GM19193 (cell line): ENCODE measurements around the gene PPIL1.

Experiments
- POLR2A ChIP-seq: IDR thresholded peaks from 4 replicates; pipeline ENCODE4 v1.6.1; 2011; ENCODE audit not compliant: insufficient read depth, insufficient read length; ENCODE audit errors: extremely low read depth

Gene PPIL1

DNA sequence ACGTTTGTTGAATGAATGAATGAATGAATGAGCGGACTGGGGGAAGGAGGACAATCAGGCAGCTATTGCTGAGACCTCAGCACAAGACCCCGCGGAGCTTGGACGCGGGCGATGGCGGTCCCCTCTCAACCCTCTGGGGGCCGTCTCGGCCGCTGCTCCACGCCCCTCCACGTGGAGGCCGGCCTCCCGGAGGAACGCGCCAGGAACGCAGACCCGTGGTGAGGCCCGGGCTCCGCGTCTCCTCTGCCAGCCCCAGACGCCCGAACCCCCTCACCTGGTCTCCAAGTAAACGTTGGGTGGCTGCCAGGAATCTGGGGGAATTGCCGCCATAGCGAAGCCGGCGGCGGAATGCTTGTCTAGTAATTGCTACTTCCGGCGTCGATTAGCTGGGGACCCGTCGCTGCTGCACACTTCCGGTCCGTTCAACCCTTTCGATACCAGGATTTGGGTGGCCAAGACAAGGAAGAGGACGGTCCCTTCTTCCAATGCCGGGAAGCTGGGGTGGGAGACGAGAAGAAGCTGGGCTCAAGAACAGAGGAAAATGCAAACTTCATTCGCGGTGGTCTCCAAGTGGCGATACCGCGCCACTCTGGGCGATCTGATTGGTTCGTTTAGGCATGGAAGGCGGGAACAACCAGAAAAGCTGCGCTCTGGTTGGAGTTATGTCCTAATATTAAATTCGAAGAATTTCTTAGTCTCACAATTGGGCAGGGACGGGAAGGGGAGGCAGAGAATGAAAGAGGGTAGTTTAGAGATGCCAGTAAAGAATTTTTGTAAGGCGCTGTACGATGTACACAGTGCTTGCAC is at the start of gene PPIL1:
TSS of gene PPIL1 (minus strand) at position 361 of the 807 bp plus-strand sequence. CDS start at position 330, 31 bp downstream.
- peak; percentile 76 for TF ChIP-seq POLR2A

DNA sequence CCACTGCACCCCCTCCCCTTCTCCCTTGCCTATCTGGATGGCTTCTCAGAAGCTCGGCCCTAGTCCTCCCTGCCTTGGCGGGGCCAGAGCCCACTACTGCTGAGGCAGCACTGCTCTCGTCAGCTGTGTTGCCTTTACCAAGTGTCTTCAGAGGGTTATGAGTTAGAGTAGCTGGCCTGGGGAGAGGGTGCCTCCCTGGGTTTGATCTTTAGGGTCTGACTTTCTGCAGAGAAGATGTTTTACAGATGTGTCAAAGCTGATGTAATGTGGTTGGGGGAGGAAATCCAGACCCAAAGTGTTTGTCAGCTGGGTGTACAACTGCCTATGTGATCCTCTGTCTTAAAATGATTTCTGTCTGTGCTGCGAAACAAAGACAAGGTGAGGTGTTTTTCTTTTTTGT is 49.5 kb upstream of the PPIL1 start:
- TF ChIP-seq POLR2A: no peak

DNA sequence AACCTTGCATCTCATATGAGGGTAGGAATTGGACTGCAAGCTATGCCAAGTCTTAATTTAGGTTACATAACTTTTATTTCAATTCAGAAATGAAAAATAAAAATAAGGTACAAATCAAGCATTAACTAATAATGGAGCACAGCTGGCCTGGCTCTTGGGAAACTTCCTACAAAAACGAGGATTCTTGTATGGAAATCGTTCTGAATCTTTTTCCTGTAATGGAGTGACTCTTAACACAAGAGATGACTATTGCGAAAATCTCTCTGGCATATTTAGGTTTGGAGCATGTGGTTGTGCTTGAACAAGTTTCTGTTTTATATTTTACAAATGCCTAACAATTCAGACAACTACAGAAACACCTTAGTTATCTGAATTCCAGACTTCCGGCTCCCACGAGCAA is 45.9 kb upstream of the PPIL1 start:
- no peak for TF ChIP-seq POLR2A

DNA sequence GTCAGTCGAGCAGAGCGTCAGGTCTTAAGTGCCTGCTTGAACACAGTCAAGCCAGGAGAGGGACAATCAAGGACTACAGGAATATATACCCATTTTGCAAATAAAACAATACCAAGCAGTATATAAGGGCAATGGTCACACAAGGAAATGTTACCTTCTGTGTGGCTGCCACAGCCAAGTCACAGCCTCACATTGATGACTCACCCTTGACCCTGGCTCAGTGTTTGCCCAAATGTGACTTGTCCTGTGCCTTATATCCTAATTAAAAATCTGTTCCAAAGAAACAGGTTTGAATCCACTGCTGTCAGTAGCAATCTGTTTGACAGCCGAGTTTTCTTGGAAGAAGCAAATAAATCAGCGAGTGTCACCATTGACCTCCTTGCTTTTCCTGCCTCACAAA is 45.4 kb upstream of the PPIL1 start:
- TF ChIP-seq POLR2A: no peak

DNA sequence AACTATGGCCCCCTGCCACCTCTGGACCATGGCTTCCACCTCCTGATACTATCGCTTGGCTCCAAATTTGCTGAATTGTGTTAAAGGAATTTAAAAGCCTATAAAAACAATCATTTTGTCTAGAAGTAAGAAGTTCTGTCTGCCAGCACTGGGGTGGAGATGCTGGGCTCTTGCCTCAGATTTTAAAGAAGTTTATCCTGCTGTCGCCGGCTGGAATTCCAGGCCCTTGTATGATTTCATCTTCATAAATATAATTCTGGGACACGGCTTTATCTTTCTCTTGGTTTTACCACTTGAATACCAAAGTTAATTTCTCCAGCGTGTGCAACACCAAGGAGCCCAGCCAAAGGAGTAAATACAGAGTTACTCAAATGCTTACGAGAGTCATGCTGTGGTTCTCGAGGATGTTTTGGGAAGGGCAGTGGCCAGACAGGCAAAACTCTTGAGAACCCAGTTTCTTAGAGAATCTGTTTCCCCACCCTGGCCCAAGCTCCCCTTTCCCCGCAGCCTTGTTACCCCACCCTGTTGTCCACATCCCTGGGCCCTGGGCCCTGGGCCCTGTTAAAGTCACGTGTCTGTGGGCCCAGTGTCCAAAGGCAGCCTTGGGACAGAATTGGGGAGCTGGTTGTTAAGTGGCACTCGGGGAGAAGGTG is 43.1 kb upstream of the PPIL1 start:
- no peak for TF ChIP-seq POLR2A

DNA sequence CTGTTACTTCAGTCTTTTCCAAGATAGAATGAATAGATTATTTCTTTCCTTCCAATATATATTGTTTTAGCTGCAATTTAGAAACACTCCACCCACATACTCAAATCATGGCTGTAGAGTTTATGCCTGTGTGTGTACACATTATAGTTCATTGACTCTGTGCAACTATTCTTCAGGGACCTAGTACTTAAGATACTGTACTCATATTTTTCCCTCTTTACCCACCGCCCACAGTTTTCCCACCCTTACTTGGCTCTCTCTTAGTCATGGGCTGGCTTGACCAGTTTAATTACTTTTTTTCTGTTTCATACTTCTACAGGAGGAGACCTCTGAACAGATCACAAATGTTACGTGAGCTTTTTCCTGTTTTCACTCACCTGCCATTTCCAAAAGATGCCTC is 41.5 kb upstream of the PPIL1 start:
- TF ChIP-seq POLR2A: no peak

DNA sequence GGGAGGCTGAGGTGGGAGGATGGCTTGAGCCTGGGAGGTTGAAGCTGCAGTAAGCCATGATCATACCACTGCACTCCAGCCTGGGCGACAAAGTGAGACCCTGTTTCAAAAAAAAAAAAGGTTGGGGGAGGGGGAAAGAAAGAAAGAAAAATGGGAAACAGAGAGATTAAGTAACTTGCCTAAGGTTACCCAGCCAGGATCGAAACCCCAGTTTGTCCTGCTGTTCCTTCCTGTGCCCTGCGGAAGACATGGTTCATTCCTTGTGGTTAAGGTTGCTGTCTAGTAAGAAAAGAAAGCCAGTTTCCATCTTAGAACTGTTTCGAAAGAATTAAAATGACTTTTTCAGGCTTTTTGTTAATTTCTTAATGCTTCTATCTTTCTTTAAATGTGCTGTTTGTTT is 41.0 kb upstream of the PPIL1 start:
- TF ChIP-seq POLR2A: no peak

DNA sequence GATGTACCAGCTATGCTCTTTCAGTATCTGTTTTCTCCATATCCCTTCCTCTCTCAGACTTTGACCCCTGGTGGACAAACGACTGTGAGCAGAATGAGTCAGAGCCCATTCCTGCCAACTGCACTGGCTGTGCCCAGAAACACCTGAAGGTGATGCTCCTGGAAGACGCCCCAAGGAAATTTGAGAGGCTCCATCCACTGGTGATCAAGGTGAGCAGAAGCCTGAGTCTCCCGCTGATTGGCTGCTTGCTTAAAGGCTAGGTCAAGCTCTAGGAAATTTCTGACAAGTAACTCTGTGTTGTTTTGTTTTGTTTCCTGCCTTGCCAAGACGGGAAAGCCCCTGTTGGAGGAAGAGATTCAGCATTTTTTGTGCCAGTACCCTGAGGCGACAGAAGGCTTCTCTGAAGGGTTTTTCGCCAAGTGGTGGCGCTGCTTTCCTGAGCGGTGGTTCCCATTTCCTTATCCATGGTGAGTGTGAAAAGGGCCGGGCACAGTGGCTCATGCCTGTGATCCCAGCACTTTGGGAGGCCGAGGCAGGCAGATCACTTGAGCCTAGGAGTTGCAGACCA is 39.7 kb upstream of the PPIL1 start:
- TF ChIP-seq POLR2A: no peak

DNA sequence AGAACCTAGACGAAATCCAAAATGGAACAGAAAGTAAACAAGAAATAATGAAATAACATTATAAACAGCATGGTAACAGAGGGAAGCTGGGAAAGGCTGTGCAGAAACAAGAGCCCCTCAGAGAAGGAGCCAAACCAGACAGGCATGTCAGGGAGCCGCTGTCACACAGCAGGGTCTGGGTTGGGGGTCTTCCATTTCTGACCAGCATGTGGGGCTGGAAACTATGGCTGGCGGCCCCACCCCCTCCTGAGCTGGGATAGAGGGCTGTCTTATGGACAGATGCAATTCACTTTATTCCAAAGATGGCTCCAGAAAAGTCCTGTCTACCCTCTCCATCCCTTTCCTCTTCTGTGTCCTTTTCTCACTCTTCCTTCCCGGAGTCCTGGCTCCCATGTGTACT is 38.5 kb upstream of the PPIL1 start:
- no peak for TF ChIP-seq POLR2A

DNA sequence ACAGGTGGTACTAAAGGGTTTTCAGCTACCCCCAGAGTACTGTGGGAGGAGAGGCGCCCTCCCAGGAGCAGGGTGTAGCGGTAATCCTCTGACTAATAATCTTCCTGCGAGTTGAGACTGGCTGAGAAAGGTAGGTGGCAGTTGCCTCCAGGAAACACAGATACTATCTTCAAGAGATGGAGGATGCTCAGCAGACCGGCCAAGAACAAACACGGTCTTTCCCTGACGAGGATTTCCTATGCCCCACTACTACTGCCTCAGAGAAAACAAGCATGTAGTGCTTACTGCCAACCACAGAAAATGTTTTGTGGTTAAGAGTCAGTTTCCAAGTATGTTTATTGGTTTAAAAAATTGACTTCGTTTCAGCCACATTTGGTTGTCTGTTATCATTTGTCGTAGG is 38.0 kb upstream of the PPIL1 start:
- TF ChIP-seq POLR2A: no peak

DNA sequence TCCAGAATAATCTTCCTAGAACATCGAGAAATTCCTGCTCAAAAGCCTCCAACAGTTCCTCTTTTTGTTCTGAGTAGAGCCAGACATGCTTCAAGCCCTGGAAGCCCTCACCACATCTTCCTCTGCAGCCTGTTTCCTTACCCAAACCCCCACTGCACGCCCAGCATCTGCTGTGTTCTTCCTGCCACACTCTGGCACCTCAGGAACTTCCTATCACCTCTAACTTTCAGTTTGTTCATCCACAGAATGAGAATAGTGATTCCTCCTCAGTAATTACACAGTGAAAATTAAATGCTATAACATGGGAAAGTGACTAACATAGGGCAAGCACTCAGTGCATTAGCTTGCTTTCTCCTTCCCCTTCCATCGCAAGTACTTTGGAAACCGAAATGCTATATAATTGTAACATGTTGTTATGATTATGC is 37.4 kb upstream of the PPIL1 start:
- no peak for TF ChIP-seq POLR2A

DNA sequence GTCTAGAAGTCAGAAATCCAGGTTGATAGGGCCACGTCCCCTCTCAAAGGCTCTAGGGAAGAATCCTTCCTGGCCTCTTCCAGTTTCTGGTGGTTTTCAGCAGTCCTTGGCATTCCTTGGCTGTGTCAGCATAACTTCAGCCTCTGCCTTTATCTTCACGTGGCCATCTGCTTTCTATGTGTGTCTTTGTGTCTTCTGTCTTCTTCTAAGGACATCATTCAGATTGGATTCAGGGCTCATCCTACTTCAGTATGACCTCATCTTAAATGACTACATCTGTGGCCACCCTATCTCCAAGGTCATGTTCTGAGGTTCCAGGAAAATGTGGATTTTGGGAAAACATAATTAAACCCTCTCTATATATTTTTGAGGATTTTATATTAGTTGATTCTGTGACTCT is 34.1 kb upstream of the PPIL1 start:
- TF ChIP-seq POLR2A: no peak

DNA sequence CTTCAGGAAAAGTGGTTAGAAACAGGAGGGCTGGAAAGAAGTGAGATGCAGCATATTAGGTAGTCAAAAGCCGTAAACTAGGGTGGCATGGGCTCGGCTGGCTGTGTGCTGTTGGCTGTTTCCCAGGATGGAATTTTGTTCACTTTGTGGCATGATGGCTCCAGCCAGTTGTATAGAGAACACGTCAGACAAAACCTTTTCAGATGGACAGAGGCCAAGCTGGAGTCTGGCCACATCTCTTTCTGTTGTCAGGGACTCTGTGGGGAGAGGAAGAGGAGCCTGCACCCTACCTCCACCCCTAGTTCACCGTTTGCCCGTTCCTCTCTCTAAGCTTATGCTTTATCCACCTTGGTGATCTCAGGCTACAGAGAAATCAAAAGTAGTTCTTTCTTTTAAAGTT is 33.2 kb upstream of the PPIL1 start:
- no peak for TF ChIP-seq POLR2A

DNA sequence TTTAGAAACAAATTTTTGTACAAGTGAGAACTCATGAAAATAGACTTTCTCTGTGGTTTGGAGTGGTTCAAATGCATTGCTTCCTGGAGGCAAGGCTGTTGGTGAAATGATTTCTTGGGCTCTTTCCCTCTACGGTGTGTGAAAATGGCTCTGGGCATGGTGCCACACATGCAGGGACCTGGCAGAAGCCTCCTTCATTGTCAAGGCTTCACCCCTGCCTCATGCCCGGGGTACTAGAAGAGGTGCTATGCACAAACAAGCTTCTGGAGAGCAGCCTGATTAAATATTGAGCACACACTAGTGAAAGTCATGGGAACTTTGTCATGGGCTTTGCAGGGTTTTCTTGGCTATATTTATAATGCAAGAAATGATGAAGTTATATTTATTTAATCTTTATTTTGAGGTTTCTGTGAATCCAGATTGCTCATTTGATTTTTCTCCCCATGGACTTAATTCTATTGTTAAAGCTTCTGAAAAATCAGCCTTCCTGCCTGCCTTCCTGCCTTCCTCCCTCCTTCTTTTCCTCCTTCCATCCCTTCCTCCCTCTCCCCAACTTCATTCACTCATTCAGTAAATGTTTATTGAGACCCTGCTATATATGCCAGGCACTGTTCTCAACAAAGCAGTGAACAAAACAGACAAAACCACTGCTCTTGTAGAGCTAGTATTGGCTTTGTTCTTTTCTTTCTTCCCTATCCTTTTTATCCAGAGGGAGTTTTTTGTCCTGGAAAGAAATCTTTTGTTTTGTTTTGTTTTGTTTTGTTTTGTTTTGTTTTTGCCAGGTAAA is 32.1 kb upstream of the PPIL1 start:
- TF ChIP-seq POLR2A: no peak

DNA sequence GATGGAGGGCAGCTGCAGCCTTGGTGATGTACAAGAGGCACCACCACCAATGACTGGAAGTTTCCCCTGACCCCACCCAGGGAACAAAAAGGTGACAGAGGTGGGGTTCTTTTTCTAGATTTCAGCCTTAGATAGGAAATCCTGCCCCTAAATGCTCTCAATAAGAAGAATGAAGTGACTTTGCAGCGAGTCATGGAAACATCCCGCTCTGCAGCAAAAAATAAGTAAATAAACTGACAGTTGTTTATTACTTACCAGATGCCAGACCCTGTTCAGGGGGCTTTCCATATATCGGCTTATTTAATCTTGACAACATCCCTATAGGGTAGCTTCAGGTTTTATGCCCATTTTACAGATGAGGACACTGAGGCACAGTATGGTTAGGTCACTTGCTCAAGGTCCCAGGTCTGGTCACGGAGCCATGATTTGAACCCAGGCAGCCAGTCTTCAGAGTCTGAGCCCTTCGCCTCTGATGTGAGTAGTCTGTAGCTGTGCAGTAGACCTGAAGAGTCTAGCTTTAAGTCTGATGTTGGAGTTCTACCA is 30.3 kb upstream of the PPIL1 start:
- no peak for TF ChIP-seq POLR2A
